GM21737 (cell line): ENCODE data around the gene PTPRM.

Experiments used
- ATAC-seq: cut with Tn5 transposase; IDR thresholded peaks from one replicate; pipeline ENCODE4 v1.9.1; 2021; ENCODE audit warnings: mild to moderate bottlenecking, moderate library complexity; ENCODE audit not compliant: unreplicated experiment

The PTPRM gene

DNA sequence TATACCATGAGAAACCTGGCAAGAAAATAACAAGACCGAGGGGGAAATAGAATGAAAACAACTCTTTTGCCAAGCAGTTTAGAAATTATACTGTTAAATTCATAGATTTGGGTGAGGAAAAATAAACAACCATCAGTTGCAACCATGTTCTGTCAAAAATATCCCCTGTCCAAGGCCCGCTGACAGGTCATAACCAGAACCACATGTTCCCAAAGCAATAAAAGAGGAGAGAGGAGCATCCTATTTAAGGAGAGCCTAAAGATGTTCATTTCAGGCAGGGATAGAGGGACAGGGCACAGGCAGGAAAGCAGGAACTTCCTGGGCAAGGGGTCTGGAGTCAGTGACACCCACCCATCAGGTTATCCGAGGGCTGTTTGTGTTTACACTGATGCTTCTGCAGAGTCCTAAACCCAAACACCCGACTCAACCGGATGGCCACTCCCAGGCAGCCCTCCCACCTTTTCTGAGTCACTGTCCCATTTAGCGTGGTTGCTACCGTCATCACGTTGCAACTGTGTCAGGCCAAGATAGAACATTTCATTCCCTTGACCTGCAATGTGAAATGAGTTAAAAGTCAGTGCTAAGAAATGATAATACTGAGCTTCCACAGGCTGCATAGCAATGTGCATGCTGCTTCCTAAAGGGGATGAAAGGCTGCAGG, 573.9 kb downstream of the PTPRM start:
- ATAC-seq = no peak

DNA sequence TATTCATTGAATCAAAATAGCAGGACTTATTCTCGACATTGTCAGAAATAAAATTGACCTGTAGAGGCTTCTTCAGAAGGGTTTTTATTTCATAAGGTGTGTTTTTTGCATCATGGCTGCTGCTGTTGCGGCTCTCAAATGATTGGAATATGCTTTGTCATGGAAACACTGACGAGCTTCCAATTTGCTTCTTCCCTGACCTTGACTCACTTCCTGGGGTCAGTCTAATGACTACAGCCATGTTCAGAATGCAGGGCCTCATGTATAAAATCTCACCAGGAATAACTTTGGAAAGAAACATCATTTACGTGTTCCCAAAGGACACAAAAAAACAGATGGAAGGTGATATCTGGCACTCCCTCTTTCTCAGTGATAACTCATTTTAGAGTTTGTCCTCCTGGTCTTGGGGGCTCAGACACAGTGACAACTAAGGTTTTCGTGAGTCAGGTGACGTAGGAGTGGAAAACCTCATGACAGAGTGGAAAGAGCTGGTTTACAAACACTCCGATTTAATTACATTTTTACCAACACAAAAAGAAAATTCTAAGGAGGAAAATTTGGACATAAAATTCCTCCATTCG, 575.1 kb downstream of the PTPRM start:
- no peak for ATAC-seq

DNA sequence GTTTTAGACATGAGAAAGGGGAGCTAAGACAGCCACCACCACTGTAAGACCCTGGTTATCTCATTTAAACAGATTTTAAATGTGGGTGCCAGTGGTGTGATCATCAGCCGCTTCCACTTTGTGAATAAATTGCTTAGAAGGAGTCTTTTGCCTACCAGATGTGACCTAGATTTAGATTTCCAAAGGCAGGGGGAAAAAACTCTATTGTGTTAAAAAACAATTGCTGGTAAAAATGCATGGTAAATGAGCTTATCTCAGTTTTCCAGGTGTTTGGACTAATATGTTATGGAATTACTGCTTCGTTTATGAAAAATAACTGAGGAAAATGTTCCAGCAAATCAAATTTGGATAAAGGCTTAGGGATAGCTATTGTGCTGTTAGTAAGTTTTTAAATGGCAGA, 575.8 kb downstream of the PTPRM start:
- no peak for ATAC-seq

DNA sequence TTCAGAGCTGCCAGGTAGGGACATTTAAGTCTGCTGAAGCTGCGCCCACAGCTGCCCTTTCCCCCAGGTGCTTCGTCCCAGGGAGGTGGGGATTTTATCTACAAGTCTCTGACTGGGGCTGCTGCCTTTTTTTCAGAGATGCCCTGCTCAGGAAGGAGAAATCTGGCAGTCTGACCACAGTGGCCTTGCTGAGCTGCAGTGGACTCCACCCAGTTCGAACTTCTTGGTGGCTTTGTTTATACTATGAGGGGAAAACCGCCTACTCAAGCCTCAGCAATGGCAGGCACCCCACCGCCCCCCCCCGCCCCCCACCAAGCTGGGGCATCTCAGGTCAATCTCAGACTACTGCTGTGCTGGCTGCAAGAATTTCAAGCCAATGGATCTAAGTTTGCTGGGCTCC, 584.1 kb downstream of the PTPRM start:
- ATAC-seq = no peak

DNA sequence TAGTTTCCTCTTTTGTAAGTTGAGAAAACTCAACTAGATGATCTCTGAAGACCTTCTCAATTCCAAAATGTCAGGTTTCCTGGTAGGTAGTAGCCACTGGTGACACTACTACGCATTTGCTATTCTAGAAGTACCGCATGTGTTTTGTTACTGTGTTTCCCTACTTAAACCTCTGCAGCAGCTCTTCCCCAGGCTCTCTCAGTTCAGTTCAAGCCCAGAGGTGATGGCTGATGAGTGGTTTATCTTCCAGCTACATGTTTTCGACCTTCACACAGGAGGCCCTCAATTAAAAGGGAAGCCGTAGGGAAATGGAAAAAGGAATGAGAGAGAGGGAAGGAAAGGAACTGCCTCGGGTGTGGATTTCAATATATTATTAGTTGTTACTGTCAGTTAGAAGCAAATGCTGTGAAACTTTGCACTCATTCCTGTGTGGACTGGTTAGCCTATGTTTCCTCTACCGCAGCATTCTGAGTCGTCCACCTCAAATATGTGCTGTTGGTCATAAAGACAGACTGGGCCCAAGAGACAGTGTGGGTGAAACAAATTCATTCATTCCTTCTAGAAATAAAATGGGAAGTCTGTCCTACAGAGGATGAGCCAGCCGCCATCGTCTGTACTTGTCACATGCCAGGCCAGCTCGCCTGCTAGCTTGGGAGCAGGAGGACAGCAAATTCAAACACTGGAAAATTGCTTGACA, 586.9 kb downstream of the PTPRM start:
- ATAC-seq = no peak

DNA sequence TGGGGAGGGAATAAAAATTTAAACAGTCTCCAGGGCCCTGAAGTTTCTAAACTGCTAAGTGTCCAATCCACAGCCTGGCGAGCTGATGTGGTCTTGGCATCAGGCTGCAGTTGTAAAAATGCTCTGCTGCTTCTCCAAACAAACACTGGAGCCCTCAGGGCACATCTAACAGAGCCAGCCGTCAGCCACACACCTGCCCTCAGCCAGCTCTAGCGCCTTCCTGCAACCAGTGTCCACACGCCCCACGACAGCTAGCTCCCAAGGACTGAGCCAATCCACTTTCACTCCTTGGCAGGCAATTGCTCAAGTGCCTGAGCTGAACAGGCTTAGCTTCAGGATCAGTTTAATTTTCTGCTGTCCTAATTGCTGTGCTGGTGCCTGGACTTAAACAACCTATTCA, 595.7 kb downstream of the PTPRM start:
- no peak for ATAC-seq

DNA sequence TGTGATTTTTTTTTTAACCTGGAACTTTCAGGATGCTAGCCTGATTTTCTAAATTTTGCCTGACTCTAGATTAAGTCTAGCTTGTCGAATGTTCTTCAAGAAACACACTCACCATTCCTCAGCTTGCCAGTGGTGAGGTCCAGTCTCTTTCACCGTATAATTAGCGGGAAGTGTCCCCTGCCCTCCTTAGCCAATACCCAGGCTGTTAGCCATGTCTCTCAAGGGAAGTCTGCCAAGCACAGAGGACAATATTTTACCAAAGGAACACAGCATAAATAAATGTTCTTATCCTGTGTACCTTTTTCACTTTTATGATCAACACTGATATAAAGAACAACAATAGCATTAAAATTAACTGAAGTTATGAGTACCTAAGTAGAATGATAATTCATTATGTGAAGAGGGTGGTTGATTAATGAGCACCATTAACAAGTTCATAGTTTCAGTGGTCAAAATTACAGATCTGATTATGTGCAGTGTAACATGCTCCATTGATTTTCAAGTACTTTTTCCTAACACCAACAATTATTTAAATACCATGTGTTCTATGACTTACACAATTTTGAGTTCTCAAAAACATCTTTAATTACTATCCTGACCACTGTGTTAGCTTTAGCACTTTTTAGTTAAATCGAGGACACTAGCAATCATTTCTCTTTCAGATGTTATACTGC, 596.3 kb downstream of the PTPRM start:
- ATAC-seq = no peak

DNA sequence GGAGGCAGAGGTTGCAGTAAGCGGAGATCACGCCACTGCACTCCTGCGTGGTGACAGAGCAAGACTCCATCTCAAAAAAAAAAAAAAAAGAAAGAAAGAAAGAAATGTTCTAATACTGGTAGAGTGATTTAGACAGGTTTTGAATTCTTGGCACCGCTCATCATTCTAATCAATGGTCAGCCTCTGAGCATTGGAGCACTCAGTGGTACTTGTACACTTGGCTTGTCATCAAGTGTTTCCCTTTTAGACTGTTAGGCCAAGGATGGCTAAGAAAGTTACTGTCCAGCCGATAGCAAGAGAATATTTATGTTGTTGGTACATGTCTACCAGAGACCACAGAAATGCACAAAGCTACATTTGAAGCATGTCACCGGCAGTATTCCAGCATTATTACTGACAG, 598.0 kb downstream of the PTPRM start:
- ATAC-seq = no peak

DNA sequence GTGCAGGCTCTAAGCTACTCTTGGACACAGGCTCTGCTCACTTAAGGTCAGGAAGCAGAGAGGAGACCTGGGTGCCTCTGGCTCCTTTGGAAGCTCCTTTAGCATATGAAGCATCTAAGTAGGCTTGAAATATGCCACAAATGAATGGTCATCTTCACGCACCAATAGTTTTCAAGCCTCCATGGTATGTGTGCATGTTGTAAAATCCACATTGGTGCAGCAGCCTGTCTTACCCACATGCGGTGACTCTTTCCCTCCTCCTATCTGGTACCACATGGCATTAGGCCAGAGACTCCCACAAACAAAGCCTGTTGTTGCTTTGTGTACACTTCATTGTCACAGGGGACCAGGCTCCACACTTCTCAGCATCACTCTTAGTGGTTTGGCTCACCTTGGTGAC, 599.9 kb downstream of the PTPRM start:
- no peak for ATAC-seq

DNA sequence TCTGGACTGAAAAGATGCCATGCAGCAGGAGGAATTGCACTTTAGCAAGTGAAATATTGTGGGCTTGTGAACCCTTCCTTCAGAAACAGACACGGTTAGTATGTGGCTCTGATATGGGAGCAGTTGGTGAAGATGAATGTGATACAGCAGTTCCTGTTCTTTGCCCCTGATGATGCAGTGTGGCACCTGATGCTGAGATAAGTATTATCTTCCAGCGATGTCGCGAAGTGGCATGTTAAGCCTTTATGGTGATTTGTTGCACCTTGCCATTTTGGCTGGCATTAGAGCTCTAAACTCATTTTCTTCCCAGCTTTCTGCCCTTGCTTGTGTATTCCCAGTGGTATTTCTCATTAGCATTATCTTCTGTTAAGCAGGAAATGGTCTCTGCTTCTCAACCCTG, 600.6 kb downstream of the PTPRM start:
- ATAC-seq = no peak

DNA sequence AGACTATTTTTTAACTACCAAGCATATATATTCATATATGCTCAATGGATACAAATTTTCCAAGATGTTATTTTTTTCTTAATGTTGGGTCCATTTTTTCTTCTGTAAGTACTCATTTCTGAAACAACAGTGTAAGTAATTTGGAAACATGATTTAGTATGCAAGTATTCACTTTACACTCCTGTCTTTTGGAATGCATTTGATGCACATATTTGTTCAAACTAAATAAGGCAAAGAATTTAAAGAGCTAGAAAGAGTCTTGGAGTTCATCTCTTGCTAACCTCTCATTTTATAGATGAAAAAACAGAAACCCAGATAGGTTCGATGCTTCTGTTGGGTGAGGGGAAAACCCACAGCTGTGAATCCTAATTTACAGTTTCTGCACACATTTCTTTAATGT, 602.6 kb downstream of the PTPRM start:
- ATAC-seq = no peak

DNA sequence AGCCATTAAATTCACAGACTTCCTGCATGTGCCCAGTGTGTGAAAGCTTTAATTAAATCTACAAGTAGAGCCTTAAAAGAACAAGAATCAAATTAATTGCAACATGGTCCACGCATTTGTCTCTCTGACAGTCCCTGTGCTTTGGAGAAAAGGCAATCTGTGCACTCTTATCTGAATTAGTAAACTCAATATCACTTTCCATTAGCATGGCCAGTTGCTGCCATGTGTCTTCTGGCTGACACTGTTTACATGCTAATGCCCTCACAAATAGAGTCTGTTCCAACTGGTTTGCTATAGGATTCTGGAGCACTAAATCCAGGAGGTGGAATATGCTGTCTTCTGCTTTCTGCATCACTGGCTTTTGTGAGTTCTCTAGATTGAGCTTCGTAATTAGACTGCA, 607.7 kb downstream of the PTPRM start:
- ATAC-seq = no peak

DNA sequence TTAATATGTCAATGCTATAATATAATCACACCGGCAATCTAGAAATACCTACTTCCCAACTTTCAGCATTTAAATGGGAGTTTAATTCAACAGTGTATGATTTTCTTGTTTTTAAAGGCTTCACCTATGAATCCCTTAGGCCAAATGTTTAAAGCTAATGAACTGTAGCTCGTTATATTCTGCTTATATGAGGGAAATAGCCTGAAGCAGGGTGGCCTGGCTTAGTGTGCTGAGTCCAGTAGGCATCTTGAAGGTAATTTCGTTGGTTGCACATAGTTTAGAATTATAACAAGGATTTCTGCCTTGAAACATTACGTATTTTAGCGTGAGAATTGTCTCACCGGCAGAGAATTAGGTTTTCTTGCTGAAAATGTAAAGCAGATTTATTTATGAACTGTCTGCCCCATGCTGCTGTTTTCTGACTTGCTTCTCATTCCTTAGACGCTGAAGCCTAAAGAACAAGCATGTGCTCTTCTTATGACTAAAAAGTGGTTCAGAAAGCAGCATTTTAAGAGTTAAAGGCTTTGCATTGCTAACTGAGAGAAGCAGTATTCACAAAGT, 608.5 kb downstream of the PTPRM start:
- ATAC-seq = no peak

DNA sequence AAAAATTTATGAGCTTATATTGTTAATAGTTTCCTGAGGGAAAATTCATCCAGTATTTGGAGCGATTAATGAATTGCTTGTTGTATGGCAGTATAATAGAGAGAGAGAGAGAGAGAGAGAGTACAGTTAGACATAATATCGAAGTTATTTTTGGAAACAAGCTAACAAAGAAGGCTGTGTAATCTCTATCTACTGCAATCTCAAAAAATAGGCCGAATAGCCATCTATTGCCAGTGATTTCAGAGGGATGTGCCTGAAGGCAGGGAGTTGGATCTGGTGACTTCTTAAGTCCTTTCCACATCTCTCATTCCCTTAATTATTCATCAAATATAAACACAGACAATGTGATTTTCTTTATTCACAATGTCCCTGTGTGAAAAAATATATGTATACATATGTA, 609.0 kb downstream of the PTPRM start:
- ATAC-seq = no peak

DNA sequence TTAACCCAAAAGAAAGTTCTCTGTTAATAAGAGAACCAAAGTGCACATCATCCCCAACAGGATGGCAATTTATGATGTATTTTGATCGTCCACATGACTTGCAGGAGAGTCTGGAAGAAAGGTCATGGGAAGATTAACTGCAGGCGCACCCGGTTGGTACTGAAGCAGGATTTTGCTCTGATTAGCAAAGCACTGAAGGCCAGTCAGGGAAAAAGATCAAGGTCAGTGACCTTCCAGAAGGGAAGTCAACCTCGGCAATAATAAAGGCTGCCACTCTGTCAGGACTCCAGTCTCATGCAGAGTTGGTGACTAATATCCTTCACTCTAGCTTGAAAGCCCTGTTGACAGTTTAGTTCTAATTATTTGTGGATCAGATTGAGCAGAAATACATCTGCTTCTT, 609.4 kb downstream of the PTPRM start:
- no peak for ATAC-seq

DNA sequence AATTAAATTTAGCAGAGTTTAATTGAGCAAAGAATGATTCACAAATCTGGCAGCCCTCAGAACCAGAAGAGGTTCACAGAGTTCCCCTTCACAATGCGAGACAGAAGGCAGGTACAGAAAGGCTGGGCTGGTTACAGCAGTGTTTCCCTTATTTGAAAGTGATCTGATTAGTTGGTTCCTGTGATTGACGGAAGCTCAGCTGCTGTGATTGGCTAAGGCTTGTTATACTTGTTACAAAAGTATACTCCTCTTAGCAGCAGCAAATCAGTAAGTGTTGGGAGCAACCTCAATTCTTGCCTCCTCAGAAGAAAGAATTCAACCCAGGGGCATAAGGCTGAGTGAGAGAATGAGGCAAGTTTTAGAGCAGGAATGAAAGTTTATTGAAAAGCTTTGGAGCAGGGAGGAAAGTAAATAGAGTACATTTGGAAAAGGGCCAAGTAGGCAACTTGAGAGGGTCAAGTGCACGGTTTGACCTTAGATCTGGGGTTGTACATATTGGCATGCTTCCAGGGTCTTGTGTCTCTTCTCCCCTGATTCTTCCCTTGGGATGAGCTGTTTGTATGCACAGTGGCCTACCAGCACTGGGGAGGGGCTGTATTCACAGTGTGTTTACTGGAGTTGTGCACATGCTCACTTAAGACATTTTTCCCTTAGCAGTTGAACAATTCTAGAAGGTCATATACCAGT, 610.4 kb downstream of the PTPRM start:
- ATAC-seq = no peak

DNA sequence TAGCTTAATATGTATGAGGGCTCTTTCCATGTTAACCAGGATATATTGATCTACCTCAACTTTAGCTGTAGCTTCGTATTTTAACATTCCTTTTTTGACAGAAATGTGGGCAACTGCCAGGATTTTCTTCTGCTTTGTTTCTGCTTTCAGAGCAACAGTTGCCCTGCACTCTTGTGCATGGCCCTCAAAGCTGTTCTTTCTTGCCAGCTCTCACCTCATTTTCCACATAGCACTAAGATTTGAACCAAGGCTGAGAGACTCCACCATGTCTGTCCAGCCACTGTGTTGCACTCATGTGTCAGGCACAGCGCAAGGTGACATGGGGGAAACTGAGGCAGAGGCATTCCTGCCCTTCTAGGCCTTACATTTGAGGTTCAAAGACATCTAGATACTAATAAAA, 619.3 kb downstream of the PTPRM start:
- no peak for ATAC-seq

DNA sequence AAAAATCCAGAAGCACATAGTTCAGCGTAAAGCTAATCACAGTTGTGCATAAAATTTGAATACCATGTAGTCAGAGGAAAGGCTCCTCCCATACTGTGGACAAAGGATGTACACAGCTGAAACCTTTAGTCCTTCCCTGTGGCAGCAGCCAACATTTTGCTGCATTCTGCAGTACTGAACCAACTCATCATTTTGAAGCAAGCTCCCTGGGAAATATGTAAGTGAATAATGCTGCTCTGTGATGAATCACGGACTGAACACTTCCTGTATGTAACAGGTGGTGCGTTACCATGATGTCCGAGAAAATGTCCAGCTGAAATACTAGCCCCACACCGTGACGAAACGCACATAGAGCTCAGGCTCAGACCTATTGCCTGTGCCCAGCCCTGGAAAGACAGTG, 621.1 kb downstream of the PTPRM start:
- ATAC-seq = no peak

DNA sequence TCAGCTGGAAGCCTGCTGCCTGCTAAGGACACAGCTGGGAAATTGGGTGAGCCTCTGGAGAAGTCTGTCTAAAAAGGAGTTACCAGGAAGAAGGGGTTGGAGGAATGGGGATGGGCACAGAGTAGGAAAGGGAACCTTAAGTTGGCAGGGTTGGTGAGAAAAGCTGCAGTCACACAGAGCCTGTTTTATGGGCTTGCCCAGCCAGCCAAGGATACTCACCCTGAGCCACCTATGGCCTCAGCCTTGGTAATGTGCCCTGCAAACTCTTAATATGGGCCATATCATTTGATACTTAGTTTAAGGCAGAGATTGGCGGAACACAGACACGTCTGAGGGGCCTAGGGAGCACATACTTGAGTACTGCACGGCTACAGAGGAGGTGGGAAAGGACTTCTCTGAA, 623.9 kb downstream of the PTPRM start:
- no peak for ATAC-seq

DNA sequence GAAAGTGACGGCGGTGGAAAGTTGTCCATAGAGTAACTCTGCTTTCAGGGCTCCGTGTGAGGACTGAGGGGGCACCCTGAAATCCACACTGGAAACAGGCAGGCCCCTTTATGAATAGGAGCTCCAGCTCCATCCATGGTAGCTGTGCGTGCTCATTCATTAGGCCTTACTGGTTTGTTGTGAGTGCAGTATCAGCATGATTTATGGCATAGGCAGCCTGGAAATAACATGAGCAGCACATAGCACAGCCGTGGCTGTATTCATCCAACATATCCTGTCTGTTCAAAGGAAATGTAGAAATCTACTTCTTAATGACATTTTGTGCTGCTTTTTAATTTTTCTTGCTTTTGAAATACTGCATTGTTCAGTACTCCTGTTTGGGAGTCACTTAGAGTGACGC, 627.3 kb downstream of the PTPRM start:
- ATAC-seq = no peak

DNA sequence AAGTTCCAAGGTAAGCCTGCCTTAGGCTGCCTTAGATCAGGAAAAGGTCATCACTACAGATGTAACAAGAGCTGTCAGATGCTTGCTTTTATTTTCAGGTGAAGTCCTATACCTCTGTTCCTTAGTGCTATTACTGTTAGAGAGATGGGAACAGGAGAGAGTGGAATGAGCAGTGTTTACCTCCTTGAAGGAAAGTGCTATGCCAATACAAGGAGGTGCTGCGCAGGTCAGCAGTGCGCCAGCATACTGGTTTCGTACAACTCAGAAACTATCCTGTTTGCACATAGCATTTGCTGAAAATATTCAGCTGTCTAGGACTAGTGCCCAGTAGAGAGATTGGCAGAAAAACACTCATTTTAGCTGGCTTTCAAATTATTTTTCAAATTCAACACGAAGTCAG, 629.1 kb downstream of the PTPRM start:
- no peak for ATAC-seq
